Lung (tissue), 12 donors: ENCODE measurements around the gene GPR151. TPM values are rescaled to one million over a fixed set of nuclear protein-coding genes. Genes with fewer than 3 reads are reported as not detected.
A peak's percentile ranks its signal among the peaks of the same experiment; 100 is the strongest.

Experiments used
- ATAC-seq: fragments of 200-7000 bp; cut with Tn5 transposase; one replicate; pipeline ENCODE4 v1.9.1; 2020; ENCODE audit warnings: moderate number of reproducible peaks; ENCODE audit not compliant: insufficient read depth, low FRiP score
- DNase-seq, 3 donors: peaks; one replicate each; pipeline ENCODE4 v3.0.0-alpha.2; 2013 to 2017
- H3K27ac ChIP-seq, 2 donors: one replicate each; pipeline ENCODE4 v1.5.1; 2013; ENCODE audit warnings: mild to moderate bottlenecking in 2 of 2, moderate library complexity in 2 of 2, control low read depth in 1 of 2, inconsistent platforms in 1 of 2, low read depth in 1 of 2, low read length in 1 of 2
- H3K27me3 ChIP-seq, 3 donors: one replicate each; pipeline ENCODE4 v1.5.1; 2013; ENCODE audit warnings: low read length in 2 of 3; ENCODE audit not compliant: control insufficient read depth in 3 of 3, insufficient read depth in 3 of 3
- H3K36me3 ChIP-seq, 4 donors: one replicate each; pipeline ENCODE4 v1.5.1; 2013; ENCODE audit warnings: low read length in 4 of 4, mild to moderate bottlenecking in 1 of 4, moderate library complexity in 1 of 4; ENCODE audit not compliant: control insufficient read depth in 4 of 4, insufficient read depth in 4 of 4
- H3K4me1 ChIP-seq, 5 donors: one replicate each; pipeline ENCODE4 v1.5.1; 2013; ENCODE audit warnings: low read length in 5 of 5, mild to moderate bottlenecking in 2 of 5, moderate library complexity in 1 of 5; ENCODE audit not compliant: control insufficient read depth in 5 of 5, insufficient read depth in 5 of 5
- H3K4me3 ChIP-seq: one replicate; pipeline ENCODE4 v1.5.1; 2013; ENCODE audit warnings: mild to moderate bottlenecking, control low read depth, moderate library complexity
- H3K9ac ChIP-seq, 2 donors: one replicate each; pipeline ENCODE4 v1.5.1; 2013; ENCODE audit warnings: low read length in 2 of 2, control low read depth in 1 of 2; ENCODE audit not compliant: insufficient read depth in 1 of 2
- H3K9me3 ChIP-seq, 4 donors: one replicate each; pipeline ENCODE4 v1.5.1; 2013; ENCODE audit warnings: low read length in 3 of 4, mild to moderate bottlenecking in 1 of 4, moderate library complexity in 1 of 4; ENCODE audit not compliant: control insufficient read depth in 4 of 4, insufficient read depth in 3 of 4
- CTCF ChIP-seq: IDR thresholded peaks from 2 replicates; pipeline ENCODE4 v1.5.1; 2012; ENCODE audit warnings: mild to moderate bottlenecking; ENCODE audit errors: control extremely low read depth, extremely low read depth
- WGBS, 2 donors: extraction: QIAGEN DNeasy Blood & Tissue Kit; methylation state at CpG; one replicate each; pipeline ENCODE4 v1.1.7; 2013; 5-methylcytosine and 5-hydroxymethylcytosine counted together
- polyA plus RNA-seq, 2 donors: library from polyadenylated mRNA; stranded (reverse); fragments of 200-250 nt; gene quantifications; one replicate each; pipeline ENCODE4 v1.2.1, GENCODE V29; 2013
- total RNA-seq, 2 donors: library from RNA; depleted of rRNA in 1 of 2; stranded (reverse); fragments of >200 nt in 1 of 2; gene quantifications; one replicate each; pipeline ENCODE4 v1.2.1, GENCODE V29; 2014 to 2021
- donor health status: control.
- donor health status: control.
- donor health status: Bipolar disorder and iron deficiency.
- donor health status: healthy.
- donor health status: DM: yes; HTN: yes; CAD: no.

Gene GPR151
- total and polyA plus RNA-seq, 4 donors: not detected

GRCh38 chr5:146541958-146542849 is 26.2 kb upstream of the GPR151 start:
- Histone ChIP-seq H3K9ac (no peak overlapping the region), H3K27ac (no peak overlapping the region), H3K4me1 (no peaks in the 10 kb centered on the region), H3K27me3 (no peaks in the 10 kb centered on the region), H3K4me3 (no peak overlapping the region), H3K36me3 (no peaks in the 10 kb centered on the region), H3K9me3 (peaks cover 0 to 2% (median 0%) of the 10 kb centered on the region in 4 donors)
- TF ChIP-seq CTCF: peak; percentile 42
- peak; percentile 92 for ATAC-seq
- WGBS, 2 donors: 28 to 31% methylated on average over 16 of the region's 16 CpGs
- peak; percentile 28 to 51 (median 51) for DNase-seq

- DNase-seq (no peak), ATAC-seq (no peak)
- Histone ChIP-seq H3K36me3 (no peaks in the 10 kb centered on the region), H3K4me1 (no peaks in the 10 kb centered on the region), H3K4me3 (no peak overlapping the region), H3K9ac (no peak overlapping the region), H3K27me3 (no peaks in the 10 kb centered on the region), H3K27ac (no peak overlapping the region), H3K9me3 (peaks cover 0 to 2% (median 0%) of the 10 kb centered on the region in 4 donors)
- 78 to 93% methylated on average over 2 of the region's 2 CpGs for WGBS, 2 donors
- no peak for TF ChIP-seq CTCF
Observed at GRCh38 chr5:146540414-146540813, 24.4 kb upstream of the GPR151 start.

GRCh38 chr5:146539973-146540372 is 24.0 kb upstream of the GPR151 start:
- no peak overlapping the region for H3K9ac ChIP-seq
- TF ChIP-seq CTCF: no peak
- 92 to 94% methylated on average over 4 of the region's 4 CpGs for WGBS, 2 donors
- no peak overlapping the region for H3K27ac ChIP-seq
- no peak for ATAC-seq
- H3K4me1 ChIP-seq: no peaks in the 10 kb centered on the region
- H3K27me3 ChIP-seq: no peaks in the 10 kb centered on the region
- no peaks in the 10 kb centered on the region for H3K36me3 ChIP-seq
- DNase-seq: no peak
- peaks cover 0 to 2% (median 0%) of the 10 kb centered on the region in 4 donors for H3K9me3 ChIP-seq
- H3K4me3 ChIP-seq: no peak overlapping the region
